Dermis blood vessel endothelial cell (primary cell): ENCODE results near the gene TSPAN14. TPM values are rescaled to one million over a fixed set of nuclear protein-coding genes. Genes with fewer than 3 reads are reported as not detected.
"Not testable (repeated sequence)": the region's sequence is repeated elsewhere in the genome, so short reads cannot be mapped to it uniquely, and the experiment has no call there.

Experiments
- DNase-seq: peaks from one replicate; pipeline ENCODE4 v3.0.0; 2010
- total RNA-seq: library from RNA; depleted of rRNA; stranded (reverse); fragments of >200 nt; gene quantifications from 2 replicates; pipeline ENCODE4 v1.2.3, GENCODE V29; 2014

The TSPAN14 gene
- total RNA-seq, 1 donor from 2014 or later = 91.0 TPM

DNA sequence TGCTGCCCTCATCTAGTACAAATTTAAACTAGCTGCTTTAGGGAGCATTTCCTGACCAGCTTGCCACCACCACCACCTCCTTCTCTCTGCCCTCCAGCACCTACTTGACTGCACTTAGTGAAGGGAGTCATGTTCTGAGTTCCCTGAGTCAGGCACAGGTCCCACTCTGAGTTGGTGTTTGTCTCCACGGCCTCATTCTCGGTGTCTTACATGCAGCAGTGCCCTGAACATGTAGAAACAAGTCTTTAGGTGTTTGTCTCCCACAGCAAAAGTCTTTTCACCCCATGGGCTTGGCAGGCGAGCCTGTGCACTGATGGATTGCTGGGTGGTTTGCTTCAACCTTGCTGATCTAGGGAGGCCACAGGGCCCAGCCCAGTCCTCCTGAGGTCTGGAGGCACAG lies 16.9 kb downstream of the TSPAN14 start:
- DNase-seq = no peak

DNA sequence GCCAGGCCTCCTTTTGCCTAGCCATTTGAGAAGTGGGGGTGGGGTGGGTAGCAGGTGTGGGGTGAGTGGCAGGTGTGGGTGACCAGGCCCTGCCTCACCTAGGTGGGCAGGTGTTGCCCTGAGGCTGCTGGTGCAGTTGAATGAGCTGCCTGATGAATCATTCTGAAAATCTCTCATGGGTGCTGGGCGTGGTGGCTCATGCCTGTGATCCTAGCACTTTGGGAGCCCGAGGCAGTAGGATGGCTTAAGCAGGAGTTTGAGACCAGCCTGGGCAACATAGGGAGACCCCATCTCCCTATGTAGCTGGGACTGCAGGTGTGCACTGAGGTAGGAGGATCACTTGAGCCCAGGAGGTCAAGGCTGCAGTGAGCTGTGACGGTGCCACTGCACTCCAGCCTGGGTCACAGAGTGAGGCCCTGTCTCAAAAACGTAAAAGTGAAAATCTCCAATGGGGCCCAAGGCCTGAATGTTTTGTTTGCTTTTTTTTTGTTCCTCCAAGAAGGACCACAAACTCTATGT lies 17.7 kb downstream of the TSPAN14 start:
- no peak for DNase-seq

DNA sequence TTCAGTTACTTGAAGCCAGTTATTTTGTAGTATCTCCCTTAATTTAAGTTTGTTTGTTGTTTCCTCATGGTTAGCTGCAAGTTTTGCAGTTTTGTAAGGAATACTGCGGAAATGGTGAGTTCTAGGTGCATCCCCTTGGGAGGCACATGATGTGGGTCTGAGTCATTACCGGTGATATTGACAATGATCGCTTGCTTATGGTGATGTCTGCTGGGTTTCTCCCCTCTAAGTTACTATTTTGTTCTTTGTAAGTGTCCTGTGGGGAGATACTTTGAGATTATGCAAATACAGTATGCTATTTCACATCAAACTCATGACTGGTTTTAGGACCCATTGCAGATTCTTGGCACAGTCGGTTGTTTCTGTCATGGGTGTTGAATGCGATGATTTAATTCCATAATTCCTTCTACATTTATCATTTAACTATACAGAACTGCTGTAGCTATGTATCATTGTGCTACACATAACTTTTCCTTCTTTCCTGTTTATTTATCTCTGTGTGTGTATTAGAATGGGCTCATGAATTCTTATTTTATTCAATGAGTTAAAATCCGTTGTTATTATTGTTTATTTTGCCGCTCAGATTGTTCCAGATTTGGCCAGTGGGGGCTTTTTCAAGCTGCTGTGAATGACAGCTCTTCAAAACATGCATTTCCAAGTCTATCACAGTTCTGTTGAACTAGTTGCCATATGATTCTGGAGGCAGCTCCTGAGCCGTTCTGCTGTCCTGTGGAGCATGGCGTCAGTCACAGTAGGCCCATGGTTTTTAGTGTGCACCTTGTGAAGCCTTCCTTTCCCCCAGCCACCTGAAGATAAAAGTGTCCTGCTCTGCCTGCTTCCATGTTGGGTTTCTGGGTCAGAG lies 18.4 kb downstream of the TSPAN14 start:
- DNase-seq = peak; percentile 89

DNA sequence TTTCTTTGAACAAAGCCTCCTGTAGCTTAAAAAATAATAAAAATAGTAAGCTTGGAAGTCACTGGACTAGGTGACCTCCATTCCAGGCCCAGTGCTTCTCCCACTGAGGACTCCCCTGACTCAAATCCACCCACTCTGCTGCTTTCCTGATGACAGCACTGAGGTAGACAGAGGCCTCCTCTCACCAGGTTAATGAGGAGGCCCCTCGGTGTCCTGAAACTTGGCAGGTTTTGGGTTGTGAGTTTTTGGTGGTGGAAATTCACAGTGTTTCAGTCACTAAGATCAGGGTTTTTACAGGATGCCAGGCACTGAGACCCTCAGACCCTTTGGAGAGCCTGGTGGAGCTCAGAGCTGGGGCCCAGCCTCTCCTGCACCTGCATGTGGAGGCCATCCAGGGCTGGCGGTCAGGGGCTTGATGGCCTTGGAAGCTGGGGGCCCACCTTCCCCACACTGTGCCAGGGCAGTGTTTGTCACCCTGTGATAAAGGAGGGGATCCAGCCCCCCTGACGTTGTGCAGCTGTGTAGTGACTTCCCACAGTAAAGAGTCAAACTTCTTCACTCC lies 19.1 kb downstream of the TSPAN14 start:
- DNase-seq = no peak

GRCh38 chr10:80473692-80474596 lies 19.8 kb downstream of the TSPAN14 start:
- no peak for DNase-seq

GRCh38 chr10:80474597-80474910 lies 20.4 kb downstream of the TSPAN14 start:
- DNase-seq = no peak

DNA sequence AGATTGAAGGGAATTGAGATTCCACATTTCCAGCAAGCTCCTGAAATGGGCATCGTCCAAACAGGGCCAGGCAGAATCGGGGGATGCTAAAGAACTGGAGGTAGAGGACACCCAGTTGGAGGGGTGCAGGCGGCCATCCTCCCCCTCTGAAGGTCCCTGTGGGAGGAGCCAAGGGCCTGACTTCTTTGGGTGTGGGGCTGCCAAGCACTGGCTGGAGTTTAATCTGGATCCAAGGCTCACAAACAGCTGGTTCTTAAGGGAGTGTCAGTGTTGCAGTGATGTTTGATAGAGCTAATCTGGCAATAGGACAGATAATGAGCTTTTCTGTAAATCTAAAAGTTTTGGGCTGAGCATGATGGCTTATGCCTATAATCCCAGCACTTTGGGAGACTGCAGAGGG lies 20.8 kb downstream of the TSPAN14 start:
- no peak for DNase-seq

- DNase-seq = not testable (repeated sequence)
These were observed 21.5 kb downstream of the TSPAN14 start for GRCh38 chr10:80475641-80476040.

- no peak for DNase-seq
These were observed 22.6 kb downstream of the TSPAN14 start for GRCh38 chr10:80476685-80477084.

DNA sequence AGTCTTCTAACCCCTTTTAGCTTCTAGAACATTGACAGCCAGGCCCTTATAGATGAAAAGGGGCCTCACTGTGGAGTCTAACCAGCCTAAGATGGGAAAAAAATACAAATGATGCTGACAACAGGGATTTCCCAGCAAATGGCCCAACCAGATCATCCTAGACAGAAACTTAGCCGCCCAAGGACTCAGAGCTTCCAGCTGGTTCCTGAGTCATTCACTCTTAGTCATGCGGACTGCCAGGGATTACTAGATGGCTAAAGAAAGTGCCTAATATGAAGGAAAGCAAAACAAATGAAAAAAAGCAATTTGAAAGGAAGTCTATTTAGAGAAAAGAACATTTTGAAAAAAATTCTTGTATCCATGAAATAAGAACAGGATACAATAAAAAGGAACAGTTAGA lies 23.7 kb downstream of the TSPAN14 start:
- DNase-seq = peak; percentile 89

GRCh38 chr10:80480373-80480772 lies 26.3 kb downstream of the TSPAN14 start:
- DNase-seq = not testable (repeated sequence)

- no peak for DNase-seq
These were observed 26.7 kb downstream of the TSPAN14 start for GRCh38 chr10:80480852-80481251.

DNA sequence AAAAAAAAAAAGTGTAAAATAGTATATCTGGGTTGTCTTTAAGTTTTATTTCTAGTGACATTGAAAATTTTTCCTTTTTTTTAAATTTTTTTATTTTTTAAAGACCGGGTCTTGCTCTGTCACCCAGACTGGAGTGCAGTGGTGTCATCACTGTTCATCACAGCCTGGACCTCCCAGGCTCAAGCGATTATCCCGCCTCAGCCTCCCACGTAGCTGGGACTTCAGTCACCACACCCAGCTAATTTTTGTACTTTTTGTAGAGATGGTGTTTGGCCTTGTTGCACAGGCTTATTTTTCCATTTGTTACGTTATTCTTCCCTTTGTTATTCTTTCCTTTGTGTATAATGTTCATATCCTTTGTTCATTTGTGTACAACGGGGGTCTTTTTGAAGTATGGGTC lies 30.1 kb downstream of the TSPAN14 start:
- DNase-seq = no peak

GRCh38 chr10:80484676-80485075 lies 30.6 kb downstream of the TSPAN14 start:
- DNase-seq = no peak

DNA sequence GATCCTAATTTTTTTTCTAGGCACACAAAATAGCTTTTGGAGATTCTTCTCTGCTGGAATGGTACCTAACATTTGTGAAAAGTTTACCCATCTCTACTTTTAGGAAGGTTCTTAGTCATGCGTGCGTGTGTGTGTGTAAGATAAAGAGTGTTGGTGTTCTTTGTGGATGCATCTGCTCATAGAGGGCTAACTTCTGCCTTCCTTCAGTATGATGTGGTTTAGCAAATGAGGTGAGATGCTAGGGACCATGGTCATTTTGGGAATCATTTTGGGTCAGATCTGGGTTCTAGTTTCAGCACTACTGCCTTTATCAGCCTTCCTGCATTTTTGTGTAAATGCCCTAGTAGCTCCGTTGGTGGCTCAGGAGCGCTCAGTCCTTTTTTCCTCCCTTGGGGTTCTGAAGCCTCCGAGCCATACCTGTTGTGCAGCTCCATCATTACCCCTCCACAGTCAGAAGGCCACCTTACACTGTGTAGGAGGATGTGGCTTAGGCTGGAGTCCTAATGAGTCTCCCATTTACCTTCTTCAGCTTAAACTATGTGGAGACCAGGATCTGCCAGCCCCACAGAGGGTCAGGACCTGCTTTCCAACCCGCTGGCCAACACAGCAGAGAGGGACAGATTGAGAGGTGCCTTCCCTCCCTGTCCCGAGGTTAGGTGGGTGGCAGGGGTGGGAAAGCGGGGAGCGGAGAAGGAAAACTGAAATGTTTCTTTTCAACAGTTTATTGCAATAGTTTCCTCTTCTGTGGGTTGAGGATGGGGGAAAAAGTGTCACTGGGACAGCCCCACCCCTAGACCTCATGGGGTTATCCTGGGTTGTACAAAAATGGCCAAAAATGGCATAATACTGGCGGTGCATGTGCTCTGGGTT lies 31.2 kb downstream of the TSPAN14 start:
- DNase-seq = no peak

- no peak for DNase-seq
These were observed 32.0 kb downstream of the TSPAN14 start for GRCh38 chr10:80485946-80486764.

DNA sequence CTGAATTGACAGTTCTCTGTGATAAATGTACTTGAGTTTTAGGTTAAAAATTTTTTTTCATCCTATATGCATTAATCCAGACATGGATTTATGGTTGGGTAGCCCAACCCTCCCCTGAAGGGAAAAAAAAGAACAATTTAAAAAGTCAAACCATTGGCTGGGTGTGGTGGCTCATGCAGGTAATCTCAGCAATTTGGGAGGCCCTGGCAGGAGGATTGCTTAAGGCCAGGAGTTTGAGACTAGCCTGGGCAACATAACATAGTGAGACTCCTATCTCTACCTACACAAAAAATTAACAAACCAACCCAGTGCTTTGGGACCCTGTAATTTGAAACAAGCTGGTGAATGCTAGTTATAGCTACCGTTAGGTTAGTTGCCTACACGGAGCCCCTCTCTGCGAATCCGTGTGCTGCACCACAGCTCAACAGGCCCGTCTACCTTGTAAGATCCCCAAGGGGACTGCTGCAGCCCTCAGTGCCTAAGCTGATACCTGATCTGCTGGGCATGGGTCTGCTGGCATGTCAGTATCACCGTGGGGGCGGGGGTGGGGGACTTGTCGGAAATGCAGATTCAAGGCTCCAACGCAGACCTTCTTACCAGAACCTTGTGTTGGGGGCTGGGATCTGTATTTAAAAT lies 32.8 kb downstream of the TSPAN14 start:
- DNase-seq = no peak

DNA sequence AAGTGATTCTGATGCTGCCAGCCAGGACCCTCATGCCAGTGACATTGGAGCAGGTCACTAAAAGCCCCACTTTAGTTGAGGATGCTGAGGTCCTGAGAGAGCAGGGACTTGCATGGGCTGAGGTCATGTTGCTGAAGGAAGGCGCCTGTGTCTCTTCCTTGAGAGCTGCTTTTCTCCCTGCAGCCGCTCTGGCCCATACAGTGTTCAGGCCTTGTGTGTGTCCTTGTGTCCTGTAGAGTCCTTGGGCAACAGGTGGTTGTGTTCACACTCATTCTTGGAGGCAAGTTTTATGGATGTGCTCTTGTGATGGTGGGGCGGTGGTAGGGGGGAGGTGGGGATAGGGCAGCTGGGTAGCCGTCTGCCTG lies 33.3 kb downstream of the TSPAN14 start:
- DNase-seq = no peak

GRCh38 chr10:80487791-80488538 lies 33.9 kb downstream of the TSPAN14 start:
- DNase-seq = no peak

DNA sequence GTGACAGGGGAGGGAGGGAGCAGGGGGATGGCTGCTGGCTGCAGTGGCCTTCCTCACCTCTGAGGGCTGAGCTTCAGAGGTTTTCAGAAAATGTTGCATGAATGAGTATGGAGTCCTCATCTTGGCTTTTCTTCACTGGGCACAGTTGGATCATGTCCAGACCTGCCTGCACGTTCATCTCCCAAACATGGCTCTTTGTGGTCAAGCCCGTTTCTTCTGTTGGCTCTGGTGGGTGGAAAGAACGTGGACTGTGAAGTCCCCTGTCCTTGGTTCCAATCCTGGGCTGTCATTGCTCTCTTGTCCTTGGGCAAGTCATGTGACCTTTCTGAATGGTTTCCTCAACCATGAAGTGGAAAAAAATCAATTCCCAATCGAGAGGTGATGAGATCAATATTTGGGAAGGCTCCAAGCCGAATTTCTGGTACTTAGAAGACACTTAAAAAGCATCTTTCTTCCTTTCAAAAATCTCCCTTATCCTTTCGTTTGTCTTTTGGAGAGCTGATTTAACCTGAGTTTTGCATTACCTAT lies 34.5 kb downstream of the TSPAN14 start:
- DNase-seq = no peak
